ENCODE results near the gene UCK2.

UCK2 gene

GRCh38 chr1:165834229-165834628, 6.8 kb downstream of the UCK2 start:
- no peak for DNase-seq (ENCODE audit: low spot score)

- no peak for DNase-seq (ENCODE audit: low spot score)
Observed at GRCh38 chr1:165834881-165835280, 7.5 kb downstream of the UCK2 start.

- DNase-seq (ENCODE audit: low spot score), result no peak
Observed at GRCh38 chr1:165836664-165837482, 9.5 kb downstream of the UCK2 start.

- no peak for DNase-seq (ENCODE audit: low spot score)
Observed at GRCh38 chr1:165837838-165838364, 10.5 kb downstream of the UCK2 start.

- DNase-seq (ENCODE audit: low spot score), result no peak
Observed at GRCh38 chr1:165840423-165840822, 13.0 kb downstream of the UCK2 start.

- no peak for DNase-seq (ENCODE audit: low spot score)
Observed at GRCh38 chr1:165841582-165842017, 14.2 kb downstream of the UCK2 start.

- DNase-seq (ENCODE audit: low spot score), result no peak
Observed at GRCh38 chr1:165842023-165842670, 14.7 kb downstream of the UCK2 start.

GRCh38 chr1:165842671-165843129, 15.3 kb downstream of the UCK2 start:
- DNase-seq (ENCODE audit: low spot score), result peak; percentile 27

GRCh38 chr1:165843304-165843703, 15.9 kb downstream of the UCK2 start:
- no peak for DNase-seq (ENCODE audit: low spot score)

- DNase-seq (ENCODE audit: low spot score), result no peak
Observed at GRCh38 chr1:165844114-165844798, 16.8 kb downstream of the UCK2 start.

GRCh38 chr1:165844933-165845332, 17.5 kb downstream of the UCK2 start:
- DNase-seq (ENCODE audit: low spot score), result no peak

GRCh38 chr1:165845569-165845968, 18.2 kb downstream of the UCK2 start:
- DNase-seq (ENCODE audit: low spot score), result no peak

GRCh38 chr1:165845992-165846748, 18.8 kb downstream of the UCK2 start:
- no peak for DNase-seq (ENCODE audit: low spot score)

- no peak for DNase-seq (ENCODE audit: low spot score)
Observed at GRCh38 chr1:165847486-165847885, 20.1 kb downstream of the UCK2 start.

- DNase-seq (ENCODE audit: low spot score), result no peak
Observed at GRCh38 chr1:165849353-165850133, 22.1 kb downstream of the UCK2 start.

GRCh38 chr1:165851034-165851658, 23.7 kb downstream of the UCK2 start:
- no peak for DNase-seq (ENCODE audit: low spot score)

GRCh38 chr1:165852871-165853270, 25.5 kb downstream of the UCK2 start:
- no peak for DNase-seq (ENCODE audit: low spot score)

GRCh38 chr1:165853528-165854075, 26.2 kb downstream of the UCK2 start:
- DNase-seq (ENCODE audit: low spot score), result no peak

GRCh38 chr1:165854101-165854845, 26.9 kb downstream of the UCK2 start:
- DNase-seq (ENCODE audit: low spot score), result no peak

Data from hematopoietic multipotent progenitor cell treated with erythropoietin and hydrocortisone succinate and interleukin-3 and kit ligand, for 15 days (in vitro differentiated cells).